Activated CD4-positive, alpha-beta T cell treated with anti-CD3 and anti-CD28 coated beads, Interleukin-2, amount 10 ng/mL, durations not matched to agents 24 days and 14 days (primary cell): ENCODE data around the gene HOXB2. TPM values are rescaled to one million over a fixed set of nuclear protein-coding genes. Genes with fewer than 3 reads are reported as not detected.

ENCODE experiments used
- DNase-seq: peaks from one replicate; pipeline ENCODE4 v3.0.0; 2022
- H3K27ac Mint-ChIP-seq: one replicate; pipeline ENCODE4 v1.8.0; 2022; ENCODE audit warnings: mild to moderate bottlenecking, mixed read lengths
- H3K27me3 Mint-ChIP-seq: one replicate; pipeline ENCODE4 v1.8.0; 2022; ENCODE audit warnings: mixed read lengths
- H3K36me3 Mint-ChIP-seq: one replicate; pipeline ENCODE4 v1.8.0; 2022; ENCODE audit warnings: low read depth, mild to moderate bottlenecking, mixed read lengths
- H3K4me1 Mint-ChIP-seq: one replicate; pipeline ENCODE4 v1.8.0; 2021; ENCODE audit warnings: mixed read lengths
- H3K4me3 Mint-ChIP-seq: one replicate; pipeline ENCODE4 v1.8.0; 2022; ENCODE audit warnings: mild to moderate bottlenecking, moderate library complexity, mixed read lengths
- H3K9me3 Mint-ChIP-seq: one replicate; pipeline ENCODE4 v1.8.0; 2021; ENCODE audit warnings: mixed read lengths
- intact Hi-C: fragments of 100-400 bp; cut with micrococcal nuclease; formaldehyde crosslinking; loops from one replicate; pipeline ENCODE4 v1.15.1; 2023
- total RNA-seq: library from RNA; stranded (reverse); gene quantifications from 2 replicates; pipeline ENCODE4 v1.2.3, GENCODE V29; 2022

HOXB2 gene
- total RNA-seq, 1 donor from 2014 or later: 28.1 TPM

- Mint-ChIP-seq H3K27ac (no peak overlapping the region), H3K36me3 (peaks cover 16% of the 10 kb centered on the region), H3K4me3 (no peak overlapping the region), H3K9me3 (no peaks in the 10 kb centered on the region), H3K4me1 (peaks cover 15% of the 10 kb centered on the region), H3K27me3 (peaks cover 36% of the 10 kb centered on the region)
- DNase-seq: no peak
- intact Hi-C loops: no loop called here
Measured at GRCh38 chr17:48556576-48557401, 11.9 kb upstream of the HOXB2 start.

GRCh38 chr17:48556229-48556575 is 11.3 kb upstream of the HOXB2 start:
- Mint-ChIP-seq H3K4me1 (peaks cover 10% of the 10 kb centered on the region), H3K9me3 (no peaks in the 10 kb centered on the region), H3K27me3 (peaks cover 36% of the 10 kb centered on the region), H3K4me3 (no peak overlapping the region), H3K27ac (no peak overlapping the region), H3K36me3 (peaks cover 16% of the 10 kb centered on the region)
- DNase-seq: no peak
- intact Hi-C loops: no loop called here

- intact Hi-C loops: no loop called here
- Mint-ChIP-seq H3K27ac (peak overlapping the region; percentile 75), H3K4me1 (peaks cover 8% of the 10 kb centered on the region), H3K9me3 (no peaks in the 10 kb centered on the region), H3K36me3 (peaks cover 16% of the 10 kb centered on the region), H3K27me3 (peaks cover 36% of the 10 kb centered on the region), H3K4me3 (peak overlapping the region; percentile 79)
- peak; percentile 61 for DNase-seq
Measured at GRCh38 chr17:48555258-48556228, 10.6 kb upstream of the HOXB2 start.

- peak overlapping the region; percentile 75 for H3K27ac Mint-ChIP-seq
- no peaks in the 10 kb centered on the region for H3K9me3 Mint-ChIP-seq
- H3K27me3 Mint-ChIP-seq: peaks cover 36% of the 10 kb centered on the region
Measured at GRCh38 chr17:48554412-48555257, 9.7 kb upstream of the HOXB2 start.

GRCh38 chr17:48553826-48554225 is 8.9 kb upstream of the HOXB2 start:
- no peaks in the 10 kb centered on the region for H3K9me3 Mint-ChIP-seq
- no peak for DNase-seq
- no peak overlapping the region for H3K27ac Mint-ChIP-seq
- H3K36me3 Mint-ChIP-seq: peaks cover 21% of the 10 kb centered on the region
- H3K4me1 Mint-ChIP-seq: peaks cover 10% of the 10 kb centered on the region
- H3K27me3 Mint-ChIP-seq: peaks cover 32% of the 10 kb centered on the region
- intact Hi-C loops: no loop called here
- no peak overlapping the region for H3K4me3 Mint-ChIP-seq

More at GRCh38 chr17:48554412-48555257, 9.7 kb upstream of the HOXB2 start:
- Mint-ChIP-seq H3K4me3 (peak overlapping the region; percentile 79), H3K36me3 (peaks cover 19% of the 10 kb centered on the region), H3K4me1 (peaks cover 8% of the 10 kb centered on the region)
- DNase-seq: no peak
- intact Hi-C loops: no loop called here

GRCh38 chr17:48553190-48553547 is 8.3 kb upstream of the HOXB2 start:
- peaks cover 28% of the 10 kb centered on the region for H3K27me3 Mint-ChIP-seq
- no peak overlapping the region for H3K27ac Mint-ChIP-seq
- intact Hi-C loops: no loop called here
- peaks cover 15% of the 10 kb centered on the region for H3K4me1 Mint-ChIP-seq
- peaks cover 18% of the 10 kb centered on the region for H3K36me3 Mint-ChIP-seq
- H3K4me3 Mint-ChIP-seq: no peak overlapping the region
- no peak for DNase-seq
- H3K9me3 Mint-ChIP-seq: no peaks in the 10 kb centered on the region

GRCh38 chr17:48552466-48553189 is 7.7 kb upstream of the HOXB2 start:
- Mint-ChIP-seq H3K27me3 (peaks cover 23% of the 10 kb centered on the region), H3K9me3 (no peaks in the 10 kb centered on the region), H3K4me3 (no peak overlapping the region), H3K36me3 (peaks cover 18% of the 10 kb centered on the region), H3K27ac (no peak overlapping the region), H3K4me1 (peaks cover 21% of the 10 kb centered on the region)
- DNase-seq: no peak
- intact Hi-C loops: no loop called here

GRCh38 chr17:48551596-48552465 is 6.9 kb upstream of the HOXB2 start:
- Mint-ChIP-seq H3K36me3 (peaks cover 18% of the 10 kb centered on the region), H3K4me1 (peaks cover 26% of the 10 kb centered on the region), H3K4me3 (no peak overlapping the region), H3K9me3 (no peaks in the 10 kb centered on the region), H3K27me3 (peaks cover 22% of the 10 kb centered on the region), H3K27ac (no peak overlapping the region)
- no peak for DNase-seq
- intact Hi-C loops: no loop called here

GRCh38 chr17:48551214-48551555 is 6.3 kb upstream of the HOXB2 start:
- intact Hi-C loops: no loop called here
- peaks cover 16% of the 10 kb centered on the region for H3K27me3 Mint-ChIP-seq
- no peak overlapping the region for H3K27ac Mint-ChIP-seq
- no peaks in the 10 kb centered on the region for H3K9me3 Mint-ChIP-seq
- peaks cover 32% of the 10 kb centered on the region for H3K4me1 Mint-ChIP-seq
- DNase-seq: no peak
- H3K4me3 Mint-ChIP-seq: no peak overlapping the region
- H3K36me3 Mint-ChIP-seq: peaks cover 18% of the 10 kb centered on the region

GRCh38 chr17:48550502-48551213 is 5.7 kb upstream of the HOXB2 start:
- Mint-ChIP-seq H3K4me1 (peaks cover 35% of the 10 kb centered on the region), H3K27me3 (peaks cover 12% of the 10 kb centered on the region), H3K4me3 (no peak overlapping the region), H3K9me3 (no peaks in the 10 kb centered on the region), H3K27ac (no peak overlapping the region), H3K36me3 (peaks cover 18% of the 10 kb centered on the region)
- no peak for DNase-seq
- intact Hi-C loops: no loop called here

- Mint-ChIP-seq H3K4me1 (peaks cover 35% of the 10 kb centered on the region), H3K4me3 (no peak overlapping the region), H3K27me3 (peaks cover 8% of the 10 kb centered on the region), H3K27ac (no peak overlapping the region), H3K9me3 (no peaks in the 10 kb centered on the region), H3K36me3 (peaks cover 14% of the 10 kb centered on the region)
- intact Hi-C loops: loop anchor here (1.0 kb wide), 1 partner anchor 9 kb away; no protein-coding TSS in a partner anchor
- DNase-seq: no peak
Measured at GRCh38 chr17:48549914-48550501, 5.1 kb upstream of the HOXB2 start.

GRCh38 chr17:48549281-48549630 is 4.3 kb upstream of the HOXB2 start:
- DNase-seq: no peak
- Mint-ChIP-seq H3K27me3 (peaks cover 3% of the 10 kb centered on the region), H3K9me3 (no peaks in the 10 kb centered on the region), H3K4me1 (peaks cover 36% of the 10 kb centered on the region), H3K36me3 (peaks cover 10% of the 10 kb centered on the region), H3K27ac (peak overlapping the region; percentile 29), H3K4me3 (no peak overlapping the region)
- intact Hi-C loops: loop anchor here (1.0 kb wide), 1 partner anchor 8 kb away; no protein-coding TSS in a partner anchor
